HCEC 1CT (cell line): Measurements from ENCODE around the gene MAP3K15.
A peak's percentile ranks its signal among the peaks of the same experiment; 100 is the strongest.

Source experiments
- DNase-seq: peaks from one replicate; pipeline ENCODE4 v3.0.0-alpha.2; 2017

MAP3K15 gene

DNA sequence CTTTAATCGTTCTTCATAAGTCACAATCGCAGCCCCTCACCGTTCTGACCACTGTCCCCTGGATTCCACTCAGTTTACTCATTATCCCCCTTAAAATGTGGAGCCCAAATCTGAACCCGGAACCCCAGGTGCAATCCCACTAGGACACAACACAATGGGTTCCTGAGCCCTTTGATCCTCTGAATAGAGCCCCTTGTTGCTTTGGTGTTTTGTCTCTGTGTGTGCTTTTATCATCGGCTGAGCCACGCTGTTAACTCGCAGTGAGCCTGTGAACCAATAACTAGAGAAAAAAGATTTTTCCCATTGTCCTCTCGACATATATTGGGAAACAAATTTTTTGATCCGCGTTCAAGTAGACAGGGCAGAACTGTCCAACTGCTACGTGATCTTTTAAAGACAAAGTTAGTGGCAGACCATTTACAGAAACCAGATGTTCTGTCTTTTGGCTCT is 172.2 kb downstream of the MAP3K15 start:
- DNase-seq: no peak

GRCh38 chrX:19342331-19342906 is 172.9 kb downstream of the MAP3K15 start:
- DNase-seq: no peak

DNA sequence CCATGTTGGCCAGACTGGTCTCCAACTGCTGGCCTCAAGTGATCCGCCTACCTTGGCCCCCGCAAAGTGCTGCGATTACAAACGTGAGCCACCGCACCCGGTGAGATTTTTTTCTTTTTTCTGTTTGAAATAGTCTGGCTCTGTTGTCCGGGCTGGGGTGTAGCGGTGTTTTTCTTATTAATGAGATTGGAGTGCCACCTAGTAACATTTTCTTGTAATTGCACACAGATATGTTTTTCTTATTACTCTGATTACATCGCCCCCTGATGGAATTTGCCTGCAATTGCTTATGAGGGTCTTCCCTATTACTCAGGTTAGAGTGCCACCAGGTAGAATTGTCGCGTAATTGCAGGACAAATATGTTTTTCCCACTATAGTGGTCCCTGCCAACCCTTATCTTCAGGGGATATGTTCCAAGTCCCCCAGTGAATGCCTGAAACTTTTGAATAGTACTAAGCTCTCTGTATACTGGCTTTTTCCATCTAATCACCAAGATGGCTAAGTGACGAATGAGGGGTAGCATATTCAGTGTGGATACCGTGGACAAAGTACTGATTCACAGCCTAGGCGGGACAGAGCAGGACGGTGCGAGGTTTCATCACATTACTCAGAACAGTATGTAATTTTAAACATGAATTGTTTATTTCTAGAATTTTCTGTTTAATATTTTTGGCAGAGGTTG is 180.2 kb downstream of the MAP3K15 start:
- DNase-seq: peak; percentile 11

DNA sequence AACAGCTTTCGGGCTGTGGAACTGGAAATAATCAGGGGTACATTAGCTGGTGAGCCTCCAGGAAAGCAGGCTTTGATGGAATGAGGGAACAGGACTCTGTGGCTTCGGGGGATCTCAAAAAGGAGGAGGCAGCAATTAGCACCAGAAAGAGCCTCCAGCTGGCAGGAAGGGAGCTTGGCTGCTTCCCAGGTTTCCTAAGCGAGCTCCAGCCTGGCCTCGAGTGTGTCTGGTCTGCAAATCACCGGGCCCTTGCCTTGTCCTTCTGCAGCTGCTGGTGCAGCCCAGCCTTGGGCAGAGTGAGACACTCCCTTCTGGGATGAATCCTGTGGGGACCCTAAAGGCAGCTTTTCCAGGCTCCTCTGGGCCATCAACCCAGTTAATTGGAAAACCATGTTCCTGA is 182.3 kb downstream of the MAP3K15 start:
- peak; percentile 2 for DNase-seq

DNA sequence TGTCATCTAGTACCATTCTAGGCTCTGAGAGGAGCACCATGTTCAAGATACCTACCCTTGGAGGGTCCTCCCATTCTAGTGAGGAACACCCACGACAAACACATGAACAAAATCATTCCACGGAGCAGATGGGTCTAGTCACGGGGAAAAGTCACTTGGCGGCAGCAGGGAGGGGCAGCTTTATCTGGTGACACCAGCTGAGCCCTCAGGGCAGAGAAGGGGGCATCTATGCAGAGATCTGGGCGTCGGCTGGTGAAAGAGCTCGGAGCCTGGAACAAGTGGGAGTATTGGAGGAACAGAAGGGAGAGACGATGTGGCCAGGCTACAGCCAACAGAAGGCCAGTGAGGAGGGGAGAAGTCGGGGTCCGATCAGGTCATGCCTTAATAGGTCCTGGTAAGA is 183.5 kb downstream of the MAP3K15 start:
- no peak for DNase-seq

DNA sequence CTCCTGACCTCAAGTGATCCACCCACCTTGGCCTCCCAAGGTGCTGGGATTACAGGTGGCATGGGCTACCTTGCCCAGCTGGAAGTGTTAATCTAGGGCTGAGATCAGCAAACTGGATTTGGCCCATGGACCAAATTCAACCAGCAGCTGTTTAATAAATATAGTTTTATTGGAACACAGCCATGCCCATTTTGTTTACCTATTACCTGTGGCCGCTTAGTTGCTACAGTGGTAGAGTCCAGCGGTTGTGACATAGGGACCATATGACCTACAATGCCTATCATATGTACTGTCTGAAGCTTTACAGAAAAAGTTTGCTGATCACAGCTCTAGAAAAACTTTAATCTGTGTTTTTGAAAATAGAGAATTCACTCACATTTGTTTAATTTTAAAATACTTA is 188.7 kb downstream of the MAP3K15 start:
- DNase-seq: no peak
